Measurements from ENCODE around the gene MC3R.
"Not testable (repeated sequence)": the region's sequence is repeated elsewhere in the genome, so short reads cannot be mapped to it uniquely, and the experiment has no call there.

Gene MC3R

GRCh38 chr20:56247954-56248782 lies at the start of gene MC3R:
Gene MC3R, plus strand, starts transcription at chr20:56248732. Its CDS starts 112 bp downstream, at chr20:56248844.
- DNase-seq, result peak; percentile 66

GRCh38 chr20:56200456-56200855 lies 48.1 kb upstream of the MC3R start:
- no peak for DNase-seq

DNA sequence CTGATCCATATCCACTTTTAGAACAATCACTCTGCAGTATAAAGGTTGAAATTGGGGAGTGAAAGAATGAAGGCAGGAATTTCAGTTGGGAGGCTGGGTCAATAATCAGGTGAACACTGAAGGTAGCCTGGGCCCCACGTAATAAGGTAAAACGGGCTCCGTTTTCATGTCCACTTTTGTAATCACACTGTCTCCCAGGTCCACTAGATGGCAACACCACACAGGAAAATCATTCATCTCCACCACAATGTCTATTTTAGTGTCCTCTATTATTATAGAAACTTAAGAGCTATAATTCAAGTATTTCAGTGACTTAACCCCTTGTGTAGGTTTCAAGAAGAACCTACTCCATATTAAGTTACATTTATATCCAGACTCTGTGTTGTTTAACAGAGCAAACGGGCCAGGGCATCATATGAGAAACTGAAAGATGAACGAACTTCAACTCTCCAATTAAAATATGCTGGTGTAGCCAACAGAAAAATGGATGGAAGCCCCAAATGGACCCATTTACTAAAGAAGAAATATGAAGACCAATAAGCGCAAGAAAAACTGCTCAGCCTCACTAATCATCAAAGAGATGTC lies 45.9 kb upstream of the MC3R start:
- DNase-seq, result no peak

- DNase-seq, result no peak
Observed at GRCh38 chr20:56204206-56204605, 44.3 kb upstream of the MC3R start.

DNA sequence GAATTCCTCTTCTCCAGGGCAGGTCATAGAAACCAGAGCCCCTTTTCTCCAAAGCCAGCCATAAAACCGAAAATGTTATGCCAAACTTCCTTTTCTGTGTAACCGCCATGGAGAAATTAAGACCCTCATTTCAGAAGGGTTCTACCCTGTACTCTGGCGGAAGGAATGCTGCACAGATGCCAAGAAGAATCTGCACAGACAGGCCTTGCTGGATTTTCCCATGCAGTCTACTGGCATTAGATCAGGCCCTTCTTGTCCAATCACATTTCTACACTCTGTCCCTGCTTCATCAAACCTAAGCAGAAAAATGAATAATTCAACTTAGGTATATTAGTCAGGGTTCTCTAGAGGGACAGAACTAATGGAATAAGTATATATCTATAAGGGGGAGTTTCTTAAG lies 43.2 kb upstream of the MC3R start:
- DNase-seq, result no peak

- no peak for DNase-seq
Observed at GRCh38 chr20:56207656-56208055, 40.9 kb upstream of the MC3R start.

DNA sequence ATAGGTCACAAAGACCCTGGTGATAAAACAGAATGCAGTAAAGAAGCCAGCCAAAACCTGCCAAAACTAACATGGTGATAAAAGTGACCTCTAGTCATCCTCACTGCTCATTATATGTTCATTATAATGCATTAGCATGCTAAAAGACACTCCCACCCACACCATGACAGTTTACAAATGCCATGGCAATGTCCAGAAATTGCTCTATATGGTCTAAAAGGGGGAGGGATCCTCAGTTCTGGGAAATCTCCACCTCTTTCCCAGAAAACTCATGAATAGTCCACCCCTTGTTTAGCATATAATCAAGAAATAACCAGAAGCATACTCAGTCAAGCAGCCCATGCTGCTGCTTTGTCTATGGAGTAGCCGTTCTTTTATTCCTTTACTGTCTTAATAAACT lies 40.4 kb upstream of the MC3R start:
- DNase-seq, result no peak

GRCh38 chr20:56211051-56211450 lies 37.5 kb upstream of the MC3R start:
- no peak for DNase-seq

DNA sequence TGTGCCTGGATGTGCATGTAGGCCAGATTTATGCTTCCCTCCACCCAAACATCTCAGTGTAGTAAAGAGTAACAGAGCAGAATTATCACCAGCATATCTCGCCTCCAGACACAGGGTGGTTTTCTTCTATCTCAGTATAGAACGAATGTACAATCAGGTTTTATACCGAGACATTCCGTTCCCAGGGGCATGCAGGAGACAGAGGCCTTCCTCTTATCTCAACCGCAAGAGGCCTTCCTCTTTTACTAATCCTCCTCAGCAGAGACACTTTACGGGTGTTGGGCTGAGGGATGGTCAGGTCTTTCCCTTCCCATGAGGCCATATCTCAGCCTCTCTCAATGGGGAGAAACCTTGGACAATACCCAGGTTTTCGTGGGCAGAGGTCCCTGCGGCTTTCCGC lies 36.4 kb upstream of the MC3R start:
- no peak for DNase-seq

DNA sequence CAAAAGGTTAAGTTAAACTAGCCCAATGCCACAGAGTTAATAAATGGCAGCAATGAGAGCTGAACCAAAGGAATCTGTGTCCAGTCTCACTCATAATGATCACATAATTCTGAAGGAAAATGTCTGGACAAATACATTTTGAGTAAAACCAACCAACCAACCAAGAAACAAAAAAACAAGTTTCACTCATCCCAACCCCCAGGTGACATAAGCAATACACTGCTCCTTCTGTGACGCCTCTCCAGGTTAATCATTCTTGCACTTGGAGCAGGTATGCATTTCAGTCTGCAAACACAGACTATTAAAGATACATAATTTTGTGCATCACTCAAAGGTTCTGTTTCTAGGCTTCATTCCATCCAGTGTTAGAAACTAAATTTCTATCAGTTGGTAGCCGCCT lies 35.2 kb upstream of the MC3R start:
- no peak for DNase-seq

DNA sequence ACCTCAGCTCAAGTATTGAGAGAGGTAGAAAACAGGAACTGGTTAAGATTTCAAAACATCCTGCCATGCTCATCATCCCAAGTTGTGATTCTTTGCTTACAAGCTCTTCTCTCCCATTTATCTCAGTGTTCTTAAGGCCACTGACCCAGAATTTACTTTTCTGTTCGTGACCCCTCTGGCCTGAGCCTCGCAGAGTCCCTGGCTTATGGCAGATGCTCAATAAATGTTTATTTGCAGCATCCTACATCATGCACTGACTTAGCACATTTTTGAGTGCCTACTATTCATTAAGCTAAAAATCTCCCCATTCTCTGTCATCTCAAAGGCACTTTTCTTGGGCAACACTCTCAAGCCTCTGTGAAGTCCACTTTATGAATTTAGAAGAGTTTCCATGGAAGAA lies 33.4 kb upstream of the MC3R start:
- DNase-seq, result no peak

- no peak for DNase-seq
Observed at GRCh38 chr20:56217829-56218228, 30.7 kb upstream of the MC3R start.

- not testable (repeated sequence) for DNase-seq
Observed at GRCh38 chr20:56221186-56221585, 27.3 kb upstream of the MC3R start.

DNA sequence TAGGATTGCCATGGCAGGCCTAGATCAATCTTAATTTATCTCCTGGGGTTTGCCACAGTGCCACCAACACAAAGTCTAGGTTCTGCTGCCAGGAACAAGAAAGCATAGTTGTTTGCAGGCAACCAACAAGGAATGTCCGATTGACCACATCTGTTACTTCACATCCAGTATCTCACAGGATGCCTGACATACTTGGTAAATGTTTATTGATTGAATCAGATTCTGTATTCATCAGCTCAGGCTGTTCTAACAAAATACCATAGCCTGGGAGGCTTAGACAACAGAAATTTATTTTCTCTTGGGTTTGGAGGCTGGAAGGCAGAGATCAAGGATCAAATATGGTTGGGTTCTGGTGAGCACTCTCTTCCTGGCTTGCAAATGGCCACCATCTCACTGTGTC lies 26.3 kb upstream of the MC3R start:
- no peak for DNase-seq

DNA sequence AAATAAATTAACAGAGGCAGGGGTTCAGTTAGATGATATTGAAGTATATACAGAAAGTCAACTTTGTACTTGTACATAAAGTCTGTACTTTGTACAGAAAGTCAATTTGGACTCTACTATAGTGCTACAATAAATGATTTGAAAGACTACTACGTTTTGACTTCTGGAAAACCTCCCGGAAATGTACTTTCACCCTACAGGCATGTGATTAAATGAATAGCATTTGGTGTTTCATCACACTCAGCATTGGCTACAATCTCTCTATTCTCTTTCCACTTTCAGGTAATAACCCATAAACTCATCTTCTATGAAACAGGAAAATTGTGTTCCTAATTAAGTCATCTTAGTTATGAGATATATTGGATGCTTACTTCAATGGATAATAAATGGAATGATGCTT lies 25.6 kb upstream of the MC3R start:
- no peak for DNase-seq

DNA sequence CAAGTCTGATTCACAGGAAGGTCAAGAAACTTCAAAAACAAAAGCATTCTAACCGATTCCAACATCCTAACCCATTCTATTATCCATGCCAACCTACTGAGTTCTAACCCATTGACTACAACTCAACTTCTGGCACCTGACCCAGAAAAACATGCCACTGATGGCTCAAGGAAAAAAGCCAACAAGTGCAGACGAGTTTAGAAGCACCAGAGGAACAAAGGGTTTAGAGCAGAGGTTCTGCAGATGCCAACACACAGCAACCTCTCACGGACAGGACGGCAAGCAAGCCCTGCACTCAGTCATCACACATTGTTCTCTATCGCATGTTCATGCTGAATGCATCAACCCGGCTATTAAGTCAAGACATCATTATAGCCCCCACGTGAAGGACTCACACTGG lies 25.2 kb upstream of the MC3R start:
- no peak for DNase-seq

DNA sequence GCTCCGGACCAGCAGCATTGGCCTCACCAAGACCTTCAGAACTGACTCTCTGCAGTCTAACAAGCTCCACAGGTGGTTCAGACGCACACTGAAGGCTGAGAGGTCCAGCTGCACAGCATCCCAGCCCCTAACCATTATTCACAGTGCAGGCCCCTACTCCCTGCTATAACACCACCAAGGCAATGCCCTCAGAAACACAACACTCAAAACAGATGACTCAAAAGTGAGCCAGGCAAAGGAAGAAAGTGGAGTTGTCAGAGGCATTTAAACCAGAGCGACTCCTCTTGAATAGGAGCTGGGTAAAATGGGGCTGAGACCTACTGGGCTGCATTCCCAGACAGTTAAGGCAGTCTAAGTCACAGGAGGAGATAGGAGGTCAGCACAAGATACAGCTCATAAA lies 20.5 kb upstream of the MC3R start:
- no peak for DNase-seq

DNA sequence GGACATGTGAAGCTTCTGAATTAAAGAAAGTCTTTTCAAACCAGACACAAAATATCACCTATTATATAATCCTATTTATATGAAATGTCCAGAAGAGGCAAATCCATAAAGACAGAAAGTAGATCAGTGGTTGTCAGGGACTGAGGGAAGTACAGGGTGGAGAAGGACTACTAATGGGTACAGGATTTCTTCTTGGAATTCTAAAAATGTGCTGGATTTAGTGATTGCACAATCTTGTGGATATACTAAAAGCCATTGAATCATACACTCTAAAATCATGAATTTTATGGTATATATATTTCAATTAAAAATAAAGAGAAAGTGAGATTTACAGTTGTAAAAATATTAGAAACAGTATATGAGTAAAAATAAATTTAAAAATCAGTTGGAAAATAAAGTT lies 18.7 kb upstream of the MC3R start:
- DNase-seq, result no peak

DNA sequence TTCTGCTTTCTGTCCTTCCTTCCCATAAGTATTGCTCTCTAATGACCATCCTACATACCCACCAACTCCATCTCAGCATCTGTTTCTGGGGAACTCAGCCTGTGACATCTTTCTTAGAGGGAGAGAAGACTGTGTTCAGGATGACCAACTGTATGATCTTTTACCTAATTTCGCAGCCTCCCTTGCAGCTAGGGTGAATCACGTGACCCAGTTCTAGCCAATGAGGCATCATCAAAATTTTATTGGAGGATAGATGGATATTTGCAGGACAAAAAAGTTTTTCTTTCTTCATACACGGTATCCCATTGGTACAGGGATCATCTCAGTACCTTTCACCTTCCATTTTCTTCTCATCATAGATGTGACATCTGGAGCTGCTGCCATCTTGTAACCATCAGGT lies 14.4 kb upstream of the MC3R start:
- no peak for DNase-seq

DNA sequence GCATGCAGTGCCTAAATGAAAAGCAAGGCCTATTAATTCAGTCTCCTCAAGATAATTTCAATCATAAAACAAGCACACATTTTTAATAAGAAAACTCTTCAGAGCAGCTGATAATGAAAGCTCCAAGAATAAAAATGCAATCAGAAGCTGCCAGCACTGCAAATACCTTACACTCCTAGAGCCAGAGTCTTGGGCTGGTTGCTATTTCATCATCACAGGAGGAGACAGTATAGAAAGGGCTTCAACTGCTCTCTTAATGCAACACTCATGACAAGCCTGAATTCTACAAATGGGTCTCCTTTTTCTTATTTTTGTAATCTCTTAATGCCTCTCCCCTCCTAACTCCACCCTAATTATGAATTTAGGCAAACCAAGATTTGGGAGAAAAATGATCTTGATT lies 11.2 kb upstream of the MC3R start:
- DNase-seq, result no peak

DNA sequence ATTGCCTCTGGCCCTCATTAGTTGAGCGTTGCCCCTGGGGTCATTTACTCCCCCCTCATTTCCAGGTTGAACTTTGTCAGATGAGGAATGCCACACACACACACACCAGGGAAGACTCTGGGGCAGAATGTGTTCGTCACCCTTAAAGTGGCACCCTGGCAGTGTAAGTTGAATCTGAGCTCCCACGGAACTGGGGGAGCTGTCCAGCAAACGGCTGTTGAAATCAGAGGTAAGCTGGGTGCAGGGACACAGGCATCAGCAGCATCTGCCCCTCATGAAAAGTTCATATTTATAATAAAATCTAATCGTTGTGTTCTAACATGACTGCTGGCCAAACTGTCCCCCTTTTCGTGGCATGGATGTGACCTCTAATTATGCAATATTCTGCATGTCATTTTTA lies 4.3 kb upstream of the MC3R start:
- DNase-seq, result no peak

DNA sequence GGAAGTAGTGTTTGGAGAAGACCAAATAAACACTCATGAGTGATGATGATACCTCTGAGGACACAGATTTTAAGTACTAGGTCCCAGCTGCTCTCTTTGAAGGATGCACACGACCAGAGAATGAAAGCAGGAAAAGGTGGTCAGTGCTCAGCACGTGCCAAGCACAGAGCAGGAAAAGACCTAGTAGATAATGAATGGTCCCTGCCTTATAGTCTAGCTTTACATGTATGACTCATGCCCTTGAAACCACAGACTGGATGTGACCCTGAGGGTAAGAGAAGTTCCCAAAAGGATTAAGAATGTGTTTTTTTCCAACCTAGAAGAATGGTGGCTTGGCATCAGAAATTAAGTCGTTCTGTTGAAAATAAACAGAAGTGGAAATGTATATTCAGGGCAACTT lies 2.8 kb upstream of the MC3R start:
- DNase-seq, result no peak

GRCh38 chr20:56249244-56249955 lies 868 bp downstream of the MC3R start:
- DNase-seq, result peak; percentile 13

DNA sequence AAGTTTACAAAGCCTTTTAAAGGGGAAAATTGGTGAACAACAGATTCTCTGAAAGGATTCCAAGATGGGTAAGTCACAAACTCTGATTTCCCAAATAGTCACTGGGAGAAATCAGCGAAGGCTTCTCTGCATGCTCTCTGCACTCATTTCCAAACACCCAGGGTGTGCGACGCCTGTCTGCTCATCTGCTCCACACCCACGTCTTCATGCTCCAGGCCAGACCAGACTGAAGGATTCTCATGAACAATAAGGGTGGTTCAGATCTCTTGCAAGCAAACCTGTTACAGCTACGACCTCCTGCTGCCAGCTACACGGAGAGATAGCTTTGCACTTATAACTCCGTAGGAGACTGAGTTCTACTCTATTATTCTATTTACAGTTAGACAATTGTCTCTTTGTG lies 1.4 kb downstream of the MC3R start:
- DNase-seq, result no peak

All from retina (tissue), 1 donor.